H9 (cell line): Measurements from ENCODE around the gene FAM240A. TPM values are rescaled to one million over a fixed set of nuclear protein-coding genes. Genes with fewer than 3 reads are reported as not detected.

ENCODE experiments used
- DNase-seq: peaks from one replicate; pipeline ENCODE4 v3.0.0-alpha.2; 2017
- H2AFZ ChIP-seq: one replicate; pipeline ENCODE4 v1.6.1; 2013; ENCODE audit warnings: mild to moderate bottlenecking, low read length, control low read depth, moderate library complexity
- H2AK5ac ChIP-seq: 2 replicates; pipeline ENCODE4 v1.6.1; 2013; ENCODE audit warnings: low read length, control low read depth, mixed read lengths; ENCODE audit not compliant: insufficient read length
- H2BK120ac ChIP-seq: one replicate; pipeline ENCODE4 v1.6.1; 2013; ENCODE audit warnings: low read depth, mild to moderate bottlenecking, low read length, control low read depth, inconsistent platforms; ENCODE audit not compliant: poor library complexity, severe bottlenecking
- H2BK12ac ChIP-seq: 2 replicates; pipeline ENCODE4 v1.6.1; 2013; ENCODE audit warnings: low read length, control low read depth, mixed read lengths, low read depth; ENCODE audit not compliant: insufficient read length
- H2BK15ac ChIP-seq: 2 replicates; pipeline ENCODE4 v1.6.1; 2013; ENCODE audit warnings: low read depth, low read length, control low read depth
- H2BK20ac ChIP-seq: one replicate; pipeline ENCODE4 v1.6.1; 2013; ENCODE audit warnings: low read depth, mild to moderate bottlenecking, low read length, control low read depth, inconsistent platforms; ENCODE audit not compliant: poor library complexity, severe bottlenecking
- H2BK5ac ChIP-seq: 2 replicates; pipeline ENCODE4 v1.6.1; 2013; ENCODE audit warnings: low read length, control low read depth, mixed read lengths; ENCODE audit not compliant: insufficient read length
- H3K14ac ChIP-seq: 2 replicates; pipeline ENCODE4 v1.6.1; 2013; ENCODE audit warnings: low read length, control low read depth; ENCODE audit not compliant: insufficient read depth
- H3K18ac ChIP-seq: 2 replicates; pipeline ENCODE4 v1.6.1; 2013; ENCODE audit warnings: low read depth, mild to moderate bottlenecking, mixed read lengths, low read length, control low read depth; ENCODE audit not compliant: insufficient read length
- H3K23ac ChIP-seq: 2 replicates; pipeline ENCODE4 v1.6.1; 2013; ENCODE audit warnings: low read length, control low read depth, mixed read lengths, low read depth; ENCODE audit not compliant: insufficient read length
- H3K23me2 ChIP-seq: 2 replicates; pipeline ENCODE4 v1.6.1; 2013; ENCODE audit warnings: low read depth, mild to moderate bottlenecking, mixed read lengths, low read length, control low read depth; ENCODE audit not compliant: insufficient read length, poor library complexity, severe bottlenecking
- H3K27ac ChIP-seq: 2 replicates; pipeline ENCODE4 v1.5.1; 2013; ENCODE audit warnings: low read length, control low read depth, mixed read lengths, low read depth; ENCODE audit not compliant: insufficient read length
- H3K27me3 ChIP-seq: 2 replicates; pipeline ENCODE4 v1.6.1; 2013; ENCODE audit warnings: low read length, control low read depth, inconsistent platforms; ENCODE audit not compliant: insufficient read depth
- H3K4ac ChIP-seq: 2 replicates; pipeline ENCODE4 v1.6.1; 2013; ENCODE audit warnings: low read depth, mild to moderate bottlenecking, control low read depth, inconsistent platforms, low read length, moderate library complexity
- H3K4me1 ChIP-seq: 2 replicates; pipeline ENCODE4 v1.6.1; 2013; ENCODE audit warnings: low read length, control low read depth, inconsistent platforms; ENCODE audit not compliant: insufficient read depth
- H3K4me2 ChIP-seq: 2 replicates; pipeline ENCODE4 v1.6.1; 2013; ENCODE audit warnings: low read length, control low read depth, mixed read lengths; ENCODE audit not compliant: insufficient read length, insufficient read depth
- H3K56ac ChIP-seq: 2 replicates; pipeline ENCODE4 v1.6.1; 2013; ENCODE audit warnings: low read depth, mild to moderate bottlenecking, mixed read lengths, low read length, control low read depth; ENCODE audit not compliant: insufficient read length
- H3K79me1 ChIP-seq: 2 replicates; pipeline ENCODE4 v1.6.1; 2013; ENCODE audit warnings: low read depth, mild to moderate bottlenecking, moderate library complexity, low read length, control low read depth, inconsistent platforms; ENCODE audit not compliant: insufficient read depth, poor library complexity, severe bottlenecking
- H3K79me2 ChIP-seq: 2 replicates; pipeline ENCODE4 v1.6.1; 2013; ENCODE audit warnings: low read length, control low read depth, inconsistent platforms; ENCODE audit not compliant: insufficient read depth
- H3K9ac ChIP-seq: 2 replicates; pipeline ENCODE4 v1.6.1; 2013; ENCODE audit warnings: low read length, control low read depth, mixed read lengths; ENCODE audit not compliant: insufficient read length; ENCODE audit errors: extremely low read depth
- H3K9me3 ChIP-seq: one replicate; pipeline ENCODE4 v1.6.1; 2013; ENCODE audit warnings: low read depth, low read length, inconsistent platforms; ENCODE audit not compliant: control insufficient read depth
- H3T11ph ChIP-seq: one replicate; pipeline ENCODE4 v1.6.1; 2013; ENCODE audit warnings: mild to moderate bottlenecking, low read length, control low read depth, inconsistent platforms
- H4K20me1 ChIP-seq: one replicate; pipeline ENCODE4 v1.6.1; 2013; ENCODE audit not compliant: control insufficient read depth, insufficient read length, insufficient read depth
- H4K5ac ChIP-seq: 2 replicates; pipeline ENCODE4 v1.6.1; 2013; ENCODE audit warnings: low read depth, mild to moderate bottlenecking, mixed read lengths, low read length, control low read depth; ENCODE audit not compliant: insufficient read length
- H4K8ac ChIP-seq: replicated peaks from 2 replicates; pipeline ENCODE4 v1.6.1; 2013; ENCODE audit warnings: low read length, control low read depth, mixed read lengths, low read depth; ENCODE audit not compliant: insufficient read length
- H4K91ac ChIP-seq: 2 replicates; pipeline ENCODE4 v1.6.1; 2013; ENCODE audit warnings: low read depth, mild to moderate bottlenecking, moderate library complexity, mixed read lengths, low read length, control low read depth; ENCODE audit not compliant: insufficient read length
- H3K27ac Mint-ChIP-seq, 3 experiments: 2 replicates in 2 of 3; 3 replicates in 1 of 3; pipeline ENCODE4 v1.8.0; 2020 to 2021; ENCODE audit warnings: mixed read lengths in 3 of 3, mild to moderate bottlenecking in 1 of 3, moderate library complexity in 1 of 3
- H3K27me3 Mint-ChIP-seq: 2 replicates; pipeline ENCODE4 v1.8.0; 2021; ENCODE audit warnings: low read depth, mild to moderate bottlenecking, moderate library complexity, mixed read lengths
- H3K36me3 Mint-ChIP-seq, 3 experiments: 2 replicates in 2 of 3; 3 replicates in 1 of 3; pipeline ENCODE4 v1.8.0; 2020 to 2021; ENCODE audit warnings: low read depth in 3 of 3, mixed read lengths in 3 of 3; ENCODE audit not compliant: insufficient read depth in 1 of 3
- H3K4me1 Mint-ChIP-seq, 2 experiments: 2 replicates each; pipeline ENCODE4 v1.8.0; 2020; ENCODE audit warnings: mixed read lengths in 2 of 2
- H3K4me3 Mint-ChIP-seq, 2 experiments: 2 replicates in 1 of 2; 3 replicates in 1 of 2; pipeline ENCODE4 v1.8.0; 2020 to 2021; ENCODE audit warnings: mild to moderate bottlenecking in 2 of 2, mixed read lengths in 2 of 2, moderate library complexity in 1 of 2
- H3K9me3 Mint-ChIP-seq, 2 experiments: 2 replicates in 1 of 2; 3 replicates in 1 of 2; pipeline ENCODE4 v1.8.0; 2020; ENCODE audit warnings: mild to moderate bottlenecking in 2 of 2, mixed read lengths in 2 of 2, moderate library complexity in 1 of 2
- CTCF ChIP-seq: fragments of 200-600 bp; sonication (generic); conservative IDR thresholded peaks from 3 replicates; pipeline ENCODE4 v1.8.0; 2021; ENCODE audit warnings: antibody characterized with exemption, mild to moderate bottlenecking
- WGBS: extraction: QIAGEN DNeasy Blood & Tissue Kit; methylation state at CpG from one replicate; pipeline ENCODE4 v1.1.7; 2013; ENCODE audit warnings: missing lambda C conversion rate, low lambda C conversion rate, mixed read lengths; ENCODE audit not compliant: insufficient read length; ENCODE audit errors: extremely low coverage; 5-methylcytosine and 5-hydroxymethylcytosine counted together
- total RNA-seq: library from RNA; stranded (reverse); gene quantifications from 2 replicates; pipeline ENCODE4 v1.2.1, GENCODE V29; 2021

FAM240A gene
- total RNA-seq, 1 experiment from 2014 or later, result 0.11 TPM

DNA sequence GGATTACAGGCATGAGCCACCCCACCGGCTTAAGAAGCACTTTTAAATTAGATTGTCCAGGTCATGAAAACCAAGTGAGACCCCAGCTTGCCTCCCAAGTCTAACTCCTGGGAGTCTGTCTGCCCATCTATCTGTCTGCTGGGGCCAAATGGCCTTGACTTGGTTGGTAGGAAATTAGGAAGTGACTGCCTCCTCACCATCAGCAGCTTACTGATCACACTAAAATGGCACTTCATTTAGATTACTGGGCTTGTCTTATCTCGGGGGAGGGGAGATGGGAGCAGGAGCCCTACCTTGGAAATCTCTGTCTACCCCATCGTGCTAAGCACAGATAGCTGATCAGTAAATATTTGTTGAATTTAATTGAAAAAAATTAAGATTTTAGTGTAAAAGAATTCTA, 40.6 kb upstream of the FAM240A start:
- H2BK20ac ChIP-seq, result no peak overlapping the region
- TF ChIP-seq CTCF, result no peak
- H2BK5ac ChIP-seq, result no peak overlapping the region
- H3K9ac ChIP-seq, result no peak overlapping the region
- H3K27me3 ChIP-seq, result no peaks in the 10 kb centered on the region
- no peak overlapping the region for H2BK15ac ChIP-seq
- no peak overlapping the region for H2BK120ac ChIP-seq
- no peak overlapping the region for H2AK5ac ChIP-seq
- no peak overlapping the region for H3K23ac ChIP-seq
- no peaks in the 10 kb centered on the region for H3K79me1 ChIP-seq
- no peak overlapping the region for H3K56ac ChIP-seq
- no peak overlapping the region for H4K5ac ChIP-seq
- H3T11ph ChIP-seq, result no peak overlapping the region
- peaks cover 0 to 14% (median 10%) of the 10 kb centered on the region in 3 experiments; a peak in 5 of 7 replicates for H3K36me3 Mint-ChIP-seq
- no peak for DNase-seq
- peaks cover 13% of the 10 kb centered on the region for H3K4me1 ChIP-seq
- H3K4me3 Mint-ChIP-seq, result no peak overlapping the region
- no peaks in the 10 kb centered on the region for H3K79me2 ChIP-seq
- H3K9me3 Mint-ChIP-seq, result peaks cover 15 to 20% of the 10 kb centered on the region in 2 experiments
- no peak overlapping the region for H4K8ac ChIP-seq
- WGBS, result no CpG with 5 or more reads among the region's 3 CpGs
- H3K4ac ChIP-seq, result no peak overlapping the region
- no peaks in the 10 kb centered on the region; the same call in 1 of the 2 replicates for H3K27me3 Mint-ChIP-seq
- no peak overlapping the region for H3K18ac ChIP-seq
- no peaks in the 10 kb centered on the region for H4K20me1 ChIP-seq
- H4K91ac ChIP-seq, result no peak overlapping the region
- no peak overlapping the region for H3K27ac ChIP-seq
- H3K4me2 ChIP-seq, result no peak overlapping the region
- no peak overlapping the region for H2BK12ac ChIP-seq
- H3K4me1 Mint-ChIP-seq, result peaks cover 44% of the 10 kb centered on the region in 2 experiments
- H3K27ac Mint-ChIP-seq, result peak overlapping the region; percentile 30 to 81 (median 58); a peak in 2 of 7 replicates
- H3K14ac ChIP-seq, result no peak overlapping the region
- H2AFZ ChIP-seq, result no peak overlapping the region
- H3K23me2 ChIP-seq, result peaks cover 12% of the 10 kb centered on the region
- no peaks in the 10 kb centered on the region for H3K9me3 ChIP-seq
